HG02970 (cell line): ENCODE results near the gene ATG10.
A peak's percentile ranks its signal among the peaks of the same experiment; 100 is the strongest.
"Not testable (repeated sequence)": the region's sequence is repeated elsewhere in the genome, so short reads cannot be mapped to it uniquely, and the experiment has no call there.

Experiments
- ATAC-seq: cut with Tn5 transposase; IDR thresholded peaks from one replicate; pipeline ENCODE4 v1.9.1; 2021; ENCODE audit warnings: mild to moderate bottlenecking, moderate library complexity, moderate number of reproducible peaks; ENCODE audit not compliant: unreplicated experiment, low FRiP score

Gene ATG10

DNA sequence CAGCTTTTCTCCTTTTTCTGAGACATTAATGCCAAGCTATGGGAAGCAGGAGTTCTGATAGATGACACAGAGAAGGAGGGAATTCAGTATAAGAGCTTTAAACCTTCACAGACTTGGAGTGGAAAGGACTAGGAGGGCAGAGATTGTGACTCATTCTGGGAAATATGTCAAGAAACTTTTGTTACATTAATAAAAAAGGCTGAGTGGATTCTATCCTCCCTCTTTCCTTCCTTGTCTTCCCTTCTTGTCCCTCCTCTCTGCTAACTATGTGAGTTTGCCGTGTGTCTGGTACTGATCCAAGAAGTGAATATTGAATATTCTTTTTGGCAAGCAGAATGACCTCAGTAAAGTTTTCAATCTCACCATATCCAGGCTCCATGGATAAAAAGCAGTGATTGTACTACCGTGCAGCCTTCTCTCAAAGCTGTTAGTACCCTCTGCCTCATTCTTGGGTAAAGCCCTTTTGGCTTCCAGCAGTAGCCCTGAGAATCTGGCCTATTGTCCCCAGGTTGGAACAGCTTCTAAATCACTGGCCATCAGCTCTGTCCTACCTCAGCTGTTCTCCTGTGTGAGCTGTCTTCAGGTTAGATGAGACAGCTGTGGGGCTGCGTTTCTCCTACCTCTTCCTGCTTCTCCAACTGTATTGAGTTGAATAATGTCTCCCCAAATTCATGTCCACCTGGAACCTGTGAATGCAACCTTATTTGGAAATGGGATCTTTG, 73.9 kb downstream of the ATG10 start:
- ATAC-seq = no peak

- ATAC-seq = no peak
Measured at GRCh38 chr5:82046276-82046647, 74.4 kb downstream of the ATG10 start.

GRCh38 chr5:82050955-82051354, 79.1 kb downstream of the ATG10 start:
- no peak for ATAC-seq

GRCh38 chr5:82054004-82054710, 82.3 kb downstream of the ATG10 start:
- ATAC-seq = no peak

DNA sequence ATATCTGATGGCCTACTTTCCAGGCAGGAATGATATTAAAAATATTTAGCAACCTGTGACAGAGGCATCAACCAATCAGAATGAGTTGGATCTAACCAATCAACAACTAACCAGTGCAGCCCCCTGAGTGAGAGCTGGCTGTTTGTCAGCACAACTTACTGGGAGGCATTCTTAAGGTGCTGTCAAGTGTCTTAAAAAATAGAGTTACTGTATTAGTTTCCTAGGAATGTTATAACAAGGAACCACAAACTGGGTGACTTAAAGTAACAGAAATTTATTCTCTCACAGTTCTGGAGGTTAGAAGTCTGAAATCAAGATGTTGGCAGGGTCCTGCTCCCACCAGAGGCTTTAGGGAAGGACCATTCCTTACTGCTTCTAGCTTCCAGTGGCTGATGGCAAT, 85.2 kb downstream of the ATG10 start:
- ATAC-seq = no peak

GRCh38 chr5:82058710-82059109, 86.9 kb downstream of the ATG10 start:
- no peak for ATAC-seq

DNA sequence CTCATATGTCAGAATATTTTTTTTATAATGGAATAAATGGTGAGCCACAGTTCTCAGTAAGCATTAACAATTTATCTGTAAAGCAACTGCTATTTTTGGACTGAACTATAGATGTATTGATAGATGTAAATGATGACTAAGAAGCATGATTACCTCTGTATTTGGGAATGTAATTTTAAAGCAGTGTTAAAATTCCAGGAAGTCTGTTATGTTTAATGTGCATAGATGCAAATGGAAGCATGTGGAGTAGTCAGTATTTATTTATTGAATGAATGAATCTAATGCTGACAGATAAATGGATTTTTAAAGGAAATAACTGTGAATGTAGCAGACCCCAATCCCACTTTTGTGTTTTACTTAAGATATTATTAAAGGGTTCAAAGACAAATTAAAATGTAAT, 95.0 kb downstream of the ATG10 start:
- ATAC-seq = no peak

- ATAC-seq = not testable (repeated sequence)
Measured at GRCh38 chr5:82068042-82068441, 96.2 kb downstream of the ATG10 start.

DNA sequence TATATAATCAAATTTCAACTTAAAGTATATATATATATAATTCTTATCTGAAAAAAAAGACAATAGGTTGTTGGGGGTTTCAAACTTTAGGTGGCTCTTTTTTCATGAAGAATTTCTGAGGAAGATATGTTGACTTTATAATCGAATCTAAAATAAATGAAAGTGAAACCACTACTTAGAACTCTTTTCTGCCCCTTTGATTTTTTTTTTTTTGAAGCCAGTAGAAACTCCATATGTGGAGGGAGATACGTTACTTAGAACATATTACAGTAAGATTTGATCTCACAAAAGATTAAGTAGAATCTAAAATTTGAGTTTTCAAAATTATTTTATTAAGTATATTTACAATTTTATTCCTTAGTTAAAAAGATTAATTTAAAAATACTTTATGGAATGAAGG, 96.9 kb downstream of the ATG10 start:
- no peak for ATAC-seq

GRCh38 chr5:82072138-82072537, 100.3 kb downstream of the ATG10 start:
- ATAC-seq = no peak

DNA sequence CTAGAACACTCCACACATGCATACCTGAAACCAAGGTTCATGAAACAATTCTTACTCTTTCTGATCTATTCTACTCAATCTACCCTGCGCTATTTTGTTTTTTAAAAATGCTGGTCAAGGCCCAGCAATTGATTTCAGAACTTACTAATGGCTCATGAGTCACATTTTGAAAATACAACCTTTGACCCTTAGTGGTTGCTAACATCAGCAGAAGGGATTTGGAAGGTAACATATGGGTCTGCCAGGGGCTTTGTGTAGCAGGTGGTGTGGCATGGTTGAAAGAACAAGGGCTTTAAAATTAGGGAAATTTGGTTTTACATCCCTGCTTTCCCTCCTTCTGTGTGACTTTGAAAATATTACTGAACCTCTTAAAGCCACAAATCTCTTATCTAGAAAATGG, 101.4 kb downstream of the ATG10 start:
- no peak for ATAC-seq

- no peak for ATAC-seq
Measured at GRCh38 chr5:82074950-82075349, 103.1 kb downstream of the ATG10 start.

- ATAC-seq = no peak
Measured at GRCh38 chr5:82077496-82077895, 105.7 kb downstream of the ATG10 start.

- ATAC-seq = no peak
Measured at GRCh38 chr5:82091617-82092016, 119.8 kb downstream of the ATG10 start.

DNA sequence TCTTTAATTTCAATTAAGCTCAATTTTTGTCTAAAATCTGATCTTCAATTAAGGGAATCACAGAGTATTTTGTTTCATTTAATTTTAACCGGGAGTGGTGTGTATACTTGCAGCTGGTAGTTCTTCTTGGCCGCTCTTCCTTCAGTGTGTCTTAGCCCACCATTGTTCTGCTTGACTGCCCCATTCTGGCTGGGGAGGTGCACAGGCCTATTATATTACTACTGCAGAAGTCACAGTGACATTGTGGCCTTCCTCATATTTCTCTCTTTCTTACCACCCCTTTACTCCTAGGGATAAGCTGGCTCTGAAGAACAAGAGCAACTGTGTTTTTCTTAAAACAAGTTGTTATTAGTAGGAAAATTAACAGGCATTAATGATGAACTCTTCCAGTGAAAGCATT, 123.7 kb downstream of the ATG10 start:
- ATAC-seq = no peak

- ATAC-seq = no peak
Measured at GRCh38 chr5:82096249-82096648, 124.4 kb downstream of the ATG10 start.

DNA sequence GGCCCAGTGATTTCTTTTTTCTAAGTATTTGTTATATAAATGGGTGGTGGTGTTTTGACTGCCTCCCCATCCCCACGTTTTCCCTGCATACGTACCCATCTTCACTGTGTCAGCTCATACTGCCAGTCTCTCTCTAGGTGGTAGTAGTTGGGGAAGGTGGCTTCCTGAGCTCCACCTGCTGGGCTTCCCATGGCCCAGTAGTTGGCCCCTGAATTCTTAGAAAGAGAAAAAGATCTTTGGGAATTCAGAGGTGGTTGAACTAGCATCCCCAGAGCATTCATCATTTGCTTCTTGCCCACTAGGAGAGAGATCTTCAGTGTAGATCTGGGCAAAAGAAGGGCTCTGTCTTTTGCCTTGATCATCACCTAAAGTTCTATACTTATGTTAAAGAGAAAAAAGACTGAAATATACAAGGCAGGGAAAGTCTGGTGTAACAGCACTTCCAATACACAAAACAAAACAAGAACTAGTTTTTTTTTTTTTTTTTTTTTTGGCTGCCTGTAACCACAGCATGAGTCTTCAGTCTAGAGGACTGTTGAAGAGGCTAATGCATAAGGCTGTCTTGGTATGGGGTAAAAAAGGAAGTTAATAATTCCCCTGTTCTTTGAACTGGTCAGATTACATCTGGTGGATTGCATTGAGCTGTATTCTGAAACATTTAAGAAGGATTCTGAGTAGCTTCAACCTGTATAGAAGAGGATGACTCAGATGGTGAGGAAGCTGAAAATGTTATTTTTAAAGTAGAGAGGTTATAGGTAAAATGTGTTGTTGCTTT, 128.7 kb downstream of the ATG10 start:
- ATAC-seq = peak; percentile 73

DNA sequence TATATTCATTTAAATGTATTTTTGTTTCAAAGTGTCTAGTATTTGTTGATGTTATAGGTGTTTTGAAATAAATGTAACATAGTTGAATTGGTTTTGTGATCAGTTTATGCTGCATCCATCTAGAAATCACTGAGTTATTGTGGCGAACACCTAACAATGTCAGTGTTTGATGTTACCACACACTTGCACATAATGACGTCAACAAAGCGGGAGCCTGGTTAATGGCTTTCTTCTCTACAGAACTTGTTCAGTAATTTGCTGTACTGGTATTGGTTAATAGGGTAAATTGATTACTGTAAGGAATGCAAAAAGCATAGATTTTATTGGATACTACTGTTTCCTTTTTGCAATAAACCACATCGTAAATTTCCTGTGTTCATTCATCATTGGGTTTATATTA, 133.0 kb downstream of the ATG10 start:
- ATAC-seq = no peak

GRCh38 chr5:82105457-82105856, 133.6 kb downstream of the ATG10 start:
- no peak for ATAC-seq

DNA sequence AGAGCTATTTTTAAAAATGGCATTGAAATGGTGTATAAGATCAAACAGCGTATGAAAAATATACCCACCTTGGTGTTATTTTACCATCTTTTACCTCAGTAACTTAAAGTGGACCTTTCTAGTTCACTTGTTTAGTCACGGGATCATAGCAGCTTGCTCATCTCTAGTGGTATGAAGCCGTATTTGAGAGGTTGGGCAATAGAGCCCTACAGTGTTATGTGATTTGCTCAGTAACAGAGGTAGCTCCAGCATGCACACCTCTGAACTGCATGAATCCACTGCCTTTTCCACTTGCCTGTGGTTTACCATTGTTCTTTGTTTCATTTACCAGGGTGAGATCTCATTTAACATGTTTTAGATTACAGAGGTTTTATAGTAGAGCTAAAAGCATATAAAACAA, 134.4 kb downstream of the ATG10 start:
- no peak for ATAC-seq

DNA sequence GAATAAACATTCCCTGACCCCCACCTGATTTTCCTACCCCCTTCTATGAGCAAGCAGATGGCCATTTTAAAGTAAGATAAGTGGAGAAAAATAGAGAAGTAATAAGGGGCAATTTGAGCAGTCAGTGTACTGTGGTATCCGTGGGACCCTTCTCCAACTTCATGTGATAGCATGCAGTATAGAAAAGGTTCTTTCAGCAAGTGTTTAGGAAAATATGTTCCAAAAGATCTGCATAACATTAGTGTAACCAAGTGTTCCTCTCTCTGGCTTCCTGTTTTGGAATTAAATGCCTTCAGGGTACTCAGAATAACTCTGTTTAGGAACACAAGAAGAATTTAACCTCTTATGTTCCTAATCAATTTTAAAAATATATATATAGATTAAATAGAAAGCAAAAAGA, 134.9 kb downstream of the ATG10 start:
- no peak for ATAC-seq

- no peak for ATAC-seq
Measured at GRCh38 chr5:82107267-82107666, 135.4 kb downstream of the ATG10 start.
